ENCODE data around the gene SERINC4.

SERINC4 gene

DNA sequence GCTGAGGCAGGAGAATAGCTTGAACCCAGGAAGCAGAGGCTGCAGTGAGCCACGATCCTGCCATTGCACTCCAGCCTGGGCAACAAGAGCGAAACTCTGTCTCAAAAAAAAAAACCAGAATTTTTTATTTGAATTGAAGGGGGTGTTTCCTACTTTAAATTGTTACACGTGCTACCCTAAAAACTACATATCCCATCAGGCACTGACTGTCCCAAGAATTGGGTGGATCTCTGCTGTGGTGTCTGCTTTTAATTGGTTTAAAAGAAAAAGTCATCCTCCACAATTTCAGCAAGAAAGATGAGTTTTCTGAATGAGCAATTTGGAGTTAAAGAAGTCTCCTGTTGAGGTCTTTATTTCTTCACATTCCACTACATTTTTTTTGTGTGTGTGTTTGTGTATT, 51.6 kb downstream of the SERINC4 start:
- DNase-seq, result no peak

DNA sequence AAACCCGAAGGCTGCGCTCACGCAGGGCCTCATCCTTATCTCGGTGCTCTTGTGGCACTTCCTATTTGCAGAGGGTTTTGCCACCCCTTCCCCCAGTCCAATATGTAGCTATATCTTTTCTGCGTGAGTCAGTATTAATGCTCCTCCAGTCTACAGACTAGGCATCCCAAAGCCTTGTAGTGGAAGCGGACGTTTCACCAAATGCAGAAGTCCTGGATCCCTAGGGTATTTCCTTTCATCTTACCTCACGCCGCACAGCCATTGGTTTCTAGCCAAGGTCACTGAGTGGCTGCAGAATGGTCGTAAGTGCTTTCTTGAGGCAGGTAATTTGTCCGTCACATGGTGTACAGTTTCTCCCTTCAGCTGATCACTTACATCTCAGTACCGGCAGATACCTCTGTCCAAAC, 53.1 kb downstream of the SERINC4 start:
- peak; percentile 15 for DNase-seq

DNA sequence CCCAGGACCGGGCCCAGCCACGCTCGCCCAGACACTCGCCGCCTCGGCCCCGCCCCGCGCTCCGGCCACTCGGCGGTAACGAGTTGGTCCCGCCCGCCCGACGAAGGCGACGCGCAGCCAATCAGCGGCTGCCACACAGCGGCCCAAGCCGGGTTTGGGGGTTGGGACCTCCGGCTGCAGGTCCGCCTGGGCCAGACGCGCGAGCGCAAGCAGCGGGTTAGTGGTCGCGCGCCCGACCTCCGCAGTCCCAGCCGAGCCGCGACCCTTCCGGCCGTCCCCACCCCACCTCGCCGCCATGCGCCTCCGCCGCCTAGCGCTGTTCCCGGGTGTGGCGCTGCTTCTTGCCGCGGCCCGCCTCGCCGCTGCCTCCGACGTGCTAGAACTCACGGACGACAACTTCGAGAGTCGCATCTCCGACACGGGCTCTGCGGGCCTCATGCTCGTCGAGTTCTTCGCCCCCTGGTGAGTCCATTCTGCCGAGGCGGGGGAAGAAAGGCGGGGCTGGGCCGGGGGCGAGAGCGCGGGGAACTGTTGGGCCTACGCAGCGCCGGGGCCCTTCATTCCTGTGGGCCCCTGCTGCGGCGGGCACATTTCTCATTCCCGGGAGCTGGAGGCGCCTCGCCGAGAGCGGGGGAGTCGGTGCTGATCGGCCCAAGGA, 53.6 kb downstream of the SERINC4 start, which contains the start of gene PDIA3:
Gene PDIA3, plus strand, starts transcription at position 194 of the 658 bp plus-strand sequence. Its CDS starts 102 bp downstream, at position 296.
- DNase-seq, result peak; percentile 72
